Measurements from ENCODE around the gene CCDC38.

The CCDC38 gene

GRCh38 chr12:95820096-95820703 lies 122.2 kb downstream of the CCDC38 start:
- no peak for DNase-seq (ENCODE audit: low spot score)
- Mint-ChIP-seq H3K36me3 (ENCODE audit: low read depth) (no peaks in the 10 kb centered on the region), H3K27ac (no peak overlapping the region), H3K4me3 (no peak overlapping the region), H3K27me3 (ENCODE audit: low read depth) (peaks cover 13% of the 10 kb centered on the region), H3K9me3 (no peaks in the 10 kb centered on the region), H3K4me1 (ENCODE audit: low read depth) (no peaks in the 10 kb centered on the region)

Data from T-helper 2 cell treated with Interferon-gamma antibody and Interleukin-4, amounts not matched to agents 5 μg/mL and 100 μg/mL, for 36 hours (primary cell).